H1 (cell line): ENCODE data around the gene AMZ1. TPM values are rescaled to one million over a fixed set of nuclear protein-coding genes. Genes with fewer than 3 reads are reported as not detected.

ENCODE experiments used
- ATF2 ChIP-seq: IDR thresholded peaks from 2 replicates; pipeline ENCODE4 v1.6.1; 2012; ENCODE audit warnings: low read length, inconsistent platforms
- CHD2 ChIP-seq: IDR thresholded peaks from 2 replicates; pipeline ENCODE4 v1.6.1; 2012; ENCODE audit warnings: low read length, improper control_type of control experiment
- GTF2F1 ChIP-seq: IDR thresholded peaks from 2 replicates; pipeline ENCODE4 v1.6.1; 2012; ENCODE audit warnings: low read depth, low read length, improper control_type of control experiment, borderline replicate concordance
- MAFK ChIP-seq: IDR thresholded peaks from 2 replicates; pipeline ENCODE4 v1.6.1; 2012; ENCODE audit warnings: low read depth, mild to moderate bottlenecking, improper control_type of control experiment, low read length
- NRF1 ChIP-seq: IDR thresholded peaks from 2 replicates; pipeline ENCODE4 v1.6.1; 2011; ENCODE audit warnings: mild to moderate bottlenecking, low read depth, low read length, improper control_type of control experiment
- polyA plus RNA-seq, 7 experiments: library from polyadenylated mRNA; depleted of rRNA in 3 of 7; stranded (reverse) in 5 of 7; unstranded in 2 of 7; fragments of >200 nt in 5 of 7; fragments of 200-250 nt in 2 of 7; gene quantifications; 1 replicate in 5 of 7; 2 replicates in 1 of 7; 4 replicates in 1 of 7; pipeline versions ENCODE4 v1.2.1 to v1.2.3, GENCODE V29; 2011 to 2013; ENCODE audit warnings: missing spikeins in 2 of 7, mixed read lengths in 2 of 7
- total RNA-seq: library from RNA; stranded (reverse); fragmentation: NEBNext Ultra II Directional; extraction: Animal tissue kit (Norgen Biotek cat#: 25700); gene quantifications from 2 replicates; pipeline ENCODE4 v1.2.1, GENCODE V29; 2021

The AMZ1 gene
- total and polyA plus RNA-seq, 2 of the 8 experiments (the other 6 are each of a cell fraction or from before 2014, with no cell fraction given), result 0.59 to 1.4 TPM

GRCh38 chr7:2754086-2754485 lies 66.1 kb downstream of the AMZ1 start (continued):
- TF ChIP-seq MAFK (no peak), CHD2 (no peak), GTF2F1 (no peak), ATF2 (no peak), NRF1 (no peak)
